Measurements from ENCODE around the gene THSD4.

THSD4 gene

DNA sequence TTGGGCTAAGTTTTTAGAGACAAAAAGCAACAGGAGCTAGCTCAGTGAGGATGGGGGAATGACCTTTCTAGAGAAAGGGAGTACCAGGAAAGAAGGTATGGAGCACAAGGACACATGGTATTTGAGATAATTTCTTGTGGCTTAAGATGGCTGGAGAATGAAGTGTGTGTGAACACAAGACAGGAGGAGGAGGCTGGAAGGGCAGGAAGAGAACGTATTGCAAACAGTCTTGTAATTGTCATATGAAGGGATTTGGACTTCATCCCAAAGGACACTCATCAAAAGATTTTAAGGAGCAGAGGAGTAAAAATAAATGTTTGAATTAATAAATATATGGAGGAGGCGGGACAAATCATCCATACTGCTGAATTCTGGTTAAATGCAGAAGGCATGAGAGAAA, 426.5 kb downstream of the THSD4 start:
- H3K27ac Mint-ChIP-seq: no peak overlapping the region
- no peak overlapping the region for H3K4me3 Mint-ChIP-seq
- ATAC-seq (replicated peaks): no peak

DNA sequence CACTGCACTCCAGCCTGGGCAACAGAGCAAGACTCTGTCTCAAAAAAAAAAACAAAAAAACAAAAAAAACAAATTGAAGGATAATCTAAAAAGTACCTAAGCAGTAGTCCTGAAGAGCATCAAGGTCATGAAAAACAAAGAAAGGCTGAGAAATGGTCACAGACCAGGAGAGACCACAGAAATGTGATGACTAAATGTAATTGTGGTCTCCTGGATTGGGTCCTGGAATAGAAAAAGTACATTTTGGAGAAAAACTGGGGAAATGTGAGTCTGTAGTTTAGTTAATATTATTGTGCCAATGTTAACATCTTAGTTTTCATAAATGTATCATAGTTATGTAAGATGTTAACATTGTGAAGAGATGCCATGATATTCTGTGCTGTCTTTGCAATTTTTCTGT, 427.6 kb downstream of the THSD4 start:
- no peak for DNase-seq
- H3K36me3 Mint-ChIP-seq: no peaks in the 10 kb centered on the region
- peaks cover 6 to 9% of the 10 kb centered on the region in 2 donors for H3K27me3 Mint-ChIP-seq
- peaks cover 0 to 3% of the 10 kb centered on the region in 2 donors for H3K9me3 Mint-ChIP-seq
- no peak overlapping the region for H3K4me3 Mint-ChIP-seq
- no peak overlapping the region for H3K27ac Mint-ChIP-seq
- no peak for ATAC-seq (replicated peaks)
- H3K4me1 Mint-ChIP-seq: no peaks in the 10 kb centered on the region

More for the DNA sequence above, 426.5 kb downstream of the THSD4 start:
- Mint-ChIP-seq H3K36me3 (no peaks in the 10 kb centered on the region), H3K27me3 (peaks cover 6 to 9% of the 10 kb centered on the region in 2 donors), H3K9me3 (peaks cover 0 to 3% of the 10 kb centered on the region in 2 donors), H3K4me1 (no peaks in the 10 kb centered on the region)
- no peak for DNase-seq

DNA sequence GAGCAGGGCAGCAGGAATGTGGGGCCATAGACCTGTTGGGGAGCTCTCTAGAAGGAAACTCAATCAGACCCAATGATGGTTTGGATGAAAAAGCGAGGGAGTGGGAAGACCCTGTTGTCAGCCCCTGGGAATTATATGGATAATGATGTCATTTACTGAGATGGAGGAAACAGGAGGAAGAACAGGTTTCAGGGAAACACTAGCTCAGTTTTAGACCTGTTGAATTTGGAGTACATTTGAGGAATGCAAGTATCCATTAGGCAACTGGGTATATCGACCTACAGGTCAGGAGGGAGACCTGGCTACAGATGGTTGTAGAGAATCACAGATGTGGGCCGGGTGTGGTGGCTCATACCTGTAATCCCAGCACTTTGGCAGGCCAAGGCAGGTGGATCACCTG, 428.1 kb downstream of the THSD4 start:
- no peak overlapping the region for H3K27ac Mint-ChIP-seq
- DNase-seq: no peak
- H3K36me3 Mint-ChIP-seq: no peaks in the 10 kb centered on the region
- H3K4me1 Mint-ChIP-seq: no peaks in the 10 kb centered on the region
- ATAC-seq (replicated peaks): no peak
- H3K27me3 Mint-ChIP-seq: peaks cover 6 to 9% of the 10 kb centered on the region in 2 donors
- peaks cover 0 to 3% of the 10 kb centered on the region in 2 donors for H3K9me3 Mint-ChIP-seq
- H3K4me3 Mint-ChIP-seq: no peak overlapping the region

DNA sequence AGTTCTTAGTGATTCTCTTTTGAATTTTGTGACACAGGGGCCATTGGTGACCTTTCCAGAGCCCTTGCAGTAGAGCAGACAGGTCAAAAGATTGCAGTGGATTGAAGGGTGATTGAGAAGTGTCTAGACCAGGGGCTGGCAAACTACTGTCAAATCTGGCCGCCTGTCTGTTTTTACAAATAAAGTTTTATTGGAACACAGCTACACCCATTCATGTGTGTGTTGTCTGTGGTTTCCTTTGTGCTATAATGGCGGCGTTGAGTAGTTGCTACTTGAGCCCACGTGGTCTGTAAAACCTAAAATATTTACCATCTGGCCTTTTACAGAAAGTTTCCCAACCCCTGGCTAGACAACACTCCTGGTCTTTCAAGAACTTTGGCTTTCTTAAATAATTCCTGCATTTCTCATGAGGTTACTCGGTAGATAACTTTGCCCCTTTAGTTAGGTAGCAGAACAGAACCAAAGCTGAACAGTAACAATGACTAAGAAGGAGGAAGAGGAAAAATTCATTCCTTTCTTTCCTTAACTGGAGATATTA, 430.0 kb downstream of the THSD4 start:
- peaks cover 4 to 16% of the 10 kb centered on the region in 2 donors for H3K27me3 Mint-ChIP-seq
- H3K4me3 Mint-ChIP-seq: no peak overlapping the region

DNA sequence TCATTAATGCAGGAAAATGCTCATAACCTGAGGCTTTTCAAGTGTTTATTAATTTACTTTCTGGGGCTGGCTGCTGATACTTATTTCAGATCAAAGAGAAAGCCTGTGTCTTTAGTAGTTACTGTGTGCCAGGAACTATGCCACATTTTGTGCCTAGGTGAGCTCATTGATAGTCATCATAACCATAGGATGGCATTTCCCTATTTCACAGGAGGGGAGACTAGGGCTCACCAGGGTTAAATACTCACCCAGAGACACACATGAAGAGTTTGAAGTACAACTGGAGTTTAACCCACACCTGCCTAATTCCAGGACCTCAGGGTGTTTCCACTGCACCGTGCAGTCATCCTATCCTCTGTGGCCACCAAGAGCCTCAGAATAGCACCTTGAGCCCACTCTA, 430.7 kb downstream of the THSD4 start:
- no peak for DNase-seq
- ATAC-seq (replicated peaks): no peak
- no peak overlapping the region for H3K27ac Mint-ChIP-seq
- peaks cover 0 to 3% of the 10 kb centered on the region in 2 donors for H3K9me3 Mint-ChIP-seq
- H3K4me3 Mint-ChIP-seq: no peak overlapping the region
- peaks cover 4 to 16% of the 10 kb centered on the region in 2 donors for H3K27me3 Mint-ChIP-seq
- H3K4me1 Mint-ChIP-seq: no peaks in the 10 kb centered on the region
- no peaks in the 10 kb centered on the region for H3K36me3 Mint-ChIP-seq

More for the DNA sequence above, 430.0 kb downstream of the THSD4 start:
- Mint-ChIP-seq H3K27ac (no peak overlapping the region), H3K9me3 (peaks cover 0 to 3% of the 10 kb centered on the region in 2 donors), H3K36me3 (no peaks in the 10 kb centered on the region), H3K4me1 (no peaks in the 10 kb centered on the region)
- DNase-seq (no peak), ATAC-seq (replicated peaks) (no peak)

DNA sequence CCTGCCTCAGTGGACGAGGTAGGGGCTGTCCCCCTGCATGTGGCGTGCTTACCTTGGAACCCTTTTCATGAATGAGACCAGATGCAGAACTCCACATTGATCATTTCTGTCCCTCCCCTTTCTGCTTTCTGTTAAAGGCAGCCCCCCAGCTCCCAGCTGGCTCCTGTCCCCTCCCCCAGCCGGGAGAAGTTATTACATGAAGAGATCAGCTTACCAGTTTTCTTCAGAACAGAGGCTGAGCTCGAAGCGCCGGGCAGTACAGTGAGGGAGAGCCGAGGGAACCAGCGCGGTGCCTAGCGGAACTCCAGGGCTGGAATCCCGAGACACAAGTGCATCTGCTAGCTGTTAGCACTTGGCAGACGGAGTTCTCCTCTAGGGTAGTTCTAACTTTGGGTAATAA, 431.7 kb downstream of the THSD4 start:
- H3K27ac Mint-ChIP-seq: no peak overlapping the region
- DNase-seq (no peak), ATAC-seq (replicated peaks) (no peak)
- H3K36me3 Mint-ChIP-seq: no peaks in the 10 kb centered on the region
- peaks cover 0 to 3% of the 10 kb centered on the region in 2 donors for H3K9me3 Mint-ChIP-seq
- peaks cover 0 to 10% of the 10 kb centered on the region in 2 donors for H3K27me3 Mint-ChIP-seq
- H3K4me1 Mint-ChIP-seq: no peaks in the 10 kb centered on the region
- no peak overlapping the region for H3K4me3 Mint-ChIP-seq

DNA sequence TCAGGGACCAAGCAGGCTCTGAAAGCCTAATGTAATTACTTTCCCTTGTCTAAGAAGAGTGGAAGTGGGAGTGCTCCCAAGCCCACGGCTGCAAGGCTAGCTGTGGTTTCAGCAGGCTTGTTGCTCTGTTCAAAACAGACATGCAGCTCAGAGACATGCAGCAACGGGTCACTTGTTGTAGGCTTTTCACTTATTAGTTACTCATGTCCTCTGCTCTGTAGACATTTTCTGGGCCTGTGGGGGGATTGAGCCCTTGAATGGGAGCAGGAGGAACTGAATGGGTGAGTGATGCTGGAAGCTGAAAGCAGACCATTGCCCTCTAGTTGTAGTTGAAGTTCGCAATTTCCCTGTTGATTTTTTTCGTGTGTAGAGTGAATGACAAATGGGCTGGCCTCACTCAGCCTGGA, 433.1 kb downstream of the THSD4 start:
- no peaks in the 10 kb centered on the region for H3K4me1 Mint-ChIP-seq
- ATAC-seq (replicated peaks) (no peak), DNase-seq (no peak)
- peaks cover 0 to 10% of the 10 kb centered on the region in 2 donors for H3K27me3 Mint-ChIP-seq
- no peak overlapping the region for H3K27ac Mint-ChIP-seq
- no peak overlapping the region for H3K4me3 Mint-ChIP-seq
- peaks cover 0 to 3% of the 10 kb centered on the region in 2 donors for H3K9me3 Mint-ChIP-seq
- H3K36me3 Mint-ChIP-seq: no peaks in the 10 kb centered on the region

DNA sequence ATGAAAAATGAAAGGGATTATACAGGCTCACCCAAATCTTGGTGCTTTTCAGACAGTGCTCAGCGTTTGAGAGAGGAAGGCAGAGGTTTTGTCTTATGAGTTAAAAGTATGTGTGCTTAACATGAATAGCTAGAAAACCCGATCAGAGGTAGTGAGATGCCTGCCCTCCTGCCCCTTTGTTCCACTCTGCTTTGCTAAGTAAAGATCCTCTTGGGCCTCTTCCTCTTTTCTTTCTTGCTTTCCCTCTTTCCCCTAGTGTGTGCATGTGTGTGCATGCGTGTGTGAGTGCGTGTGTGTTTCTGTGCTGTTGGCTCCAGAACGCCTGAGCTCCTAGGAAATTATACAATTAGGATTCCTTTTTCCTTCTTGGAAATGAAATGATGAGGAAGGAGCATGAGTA, 433.8 kb downstream of the THSD4 start:
- Mint-ChIP-seq H3K4me3 (no peak overlapping the region), H3K27ac (no peak overlapping the region), H3K27me3 (peaks cover 0 to 10% of the 10 kb centered on the region in 2 donors), H3K9me3 (peaks cover 0 to 3% of the 10 kb centered on the region in 2 donors), H3K36me3 (no peaks in the 10 kb centered on the region), H3K4me1 (no peaks in the 10 kb centered on the region)
- no peak for ATAC-seq (replicated peaks)
- DNase-seq: no peak

DNA sequence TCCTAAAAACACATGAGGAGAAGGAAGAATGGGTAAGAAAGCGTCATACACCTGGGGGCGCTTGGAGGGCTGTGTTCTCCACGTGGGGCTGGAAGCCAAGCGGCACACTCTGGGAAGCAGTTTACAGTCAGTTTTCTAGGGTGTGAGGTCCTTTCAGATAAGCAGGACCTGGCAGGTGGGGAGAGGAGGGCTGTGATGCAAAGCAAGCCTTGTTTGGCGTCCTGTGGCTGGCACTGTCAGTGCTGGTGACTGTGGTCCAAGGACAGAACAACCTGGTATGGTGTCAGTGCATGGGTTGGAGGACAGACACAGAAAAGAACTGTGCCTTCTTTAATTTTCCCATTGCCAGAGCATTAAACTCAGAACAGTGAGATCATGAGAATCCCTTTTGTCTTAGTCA, 434.4 kb downstream of the THSD4 start:
- DNase-seq: no peak
- Mint-ChIP-seq H3K4me3 (no peak overlapping the region), H3K36me3 (no peaks in the 10 kb centered on the region), H3K27me3 (peaks cover 0 to 10% of the 10 kb centered on the region in 2 donors), H3K9me3 (peaks cover 0 to 2% of the 10 kb centered on the region in 2 donors), H3K4me1 (no peaks in the 10 kb centered on the region), H3K27ac (no peak overlapping the region)
- ATAC-seq (replicated peaks): no peak

DNA sequence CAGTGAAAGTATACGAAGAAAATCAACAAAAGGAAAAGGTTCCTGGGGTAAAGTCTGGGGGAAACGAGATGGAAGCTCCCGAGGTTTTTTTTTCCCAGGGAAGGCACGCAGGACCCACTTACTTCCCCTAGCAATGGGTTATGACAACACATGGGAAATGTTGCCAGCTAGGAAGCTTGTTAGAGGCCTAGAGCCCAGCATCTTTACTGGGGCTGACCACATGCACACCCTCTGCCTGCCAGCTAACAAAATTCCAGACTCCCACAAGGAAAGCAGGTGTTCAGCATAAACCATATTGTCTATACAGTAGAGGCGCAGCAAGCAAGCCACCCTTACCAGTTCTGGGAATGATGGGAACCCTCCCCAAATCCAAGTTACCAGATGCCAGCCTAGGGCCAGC, 436.3 kb downstream of the THSD4 start:
- DNase-seq (no peak), ATAC-seq (replicated peaks) (no peak)
- Mint-ChIP-seq H3K27me3 (peaks cover 0 to 10% of the 10 kb centered on the region in 2 donors), H3K4me3 (no peak overlapping the region), H3K27ac (no peak overlapping the region), H3K36me3 (no peaks in the 10 kb centered on the region), H3K4me1 (no peaks in the 10 kb centered on the region), H3K9me3 (no peaks in the 10 kb centered on the region)

DNA sequence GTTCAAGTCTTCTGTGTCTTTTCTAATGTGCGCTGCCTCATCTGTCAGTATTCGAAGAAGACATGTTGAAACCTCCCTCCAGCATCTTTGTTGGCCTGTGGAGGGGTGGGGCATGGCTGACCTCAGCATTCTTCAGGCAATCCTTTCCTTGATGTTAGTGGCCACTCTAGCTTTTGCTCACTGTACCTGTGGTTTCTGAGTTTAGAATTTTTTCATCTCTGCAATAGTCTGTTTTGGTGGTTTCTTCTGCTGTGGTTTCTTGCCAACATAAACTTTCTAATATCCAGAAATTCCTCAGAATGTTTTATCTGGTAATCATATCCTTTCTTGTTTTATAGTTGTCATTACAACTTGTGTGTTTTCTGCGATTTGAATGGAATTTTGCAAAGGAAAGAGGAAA, 443.8 kb downstream of the THSD4 start:
- no peaks in the 10 kb centered on the region for H3K36me3 Mint-ChIP-seq
- H3K4me1 Mint-ChIP-seq: no peaks in the 10 kb centered on the region
- ATAC-seq (replicated peaks): no peak
- H3K9me3 Mint-ChIP-seq: no peaks in the 10 kb centered on the region
- H3K27ac Mint-ChIP-seq: no peak overlapping the region
- H3K4me3 Mint-ChIP-seq: no peak overlapping the region
- DNase-seq: no peak
- peaks cover under 1 to 11% of the 10 kb centered on the region in 2 donors for H3K27me3 Mint-ChIP-seq

DNA sequence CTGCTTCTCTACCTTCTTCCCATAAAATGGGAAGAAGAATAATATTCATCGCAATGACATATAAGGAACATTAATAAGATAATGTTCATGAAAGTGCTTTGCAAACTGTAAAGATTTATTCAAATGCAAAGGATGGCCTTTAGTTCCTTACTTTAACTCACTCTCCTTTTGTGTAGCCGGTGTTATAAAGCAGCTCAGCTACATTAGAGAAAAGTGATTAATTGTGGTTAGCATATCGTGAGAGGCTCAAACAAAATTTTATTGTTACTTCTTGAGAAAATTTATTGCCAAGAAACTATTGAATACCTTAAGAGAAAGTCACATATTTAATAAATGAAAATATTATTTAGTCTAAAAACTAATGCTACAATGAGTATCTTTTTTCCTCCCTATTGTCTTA, 444.3 kb downstream of the THSD4 start:
- H3K27me3 Mint-ChIP-seq: peaks cover 3 to 11% of the 10 kb centered on the region in 2 donors
- no peaks in the 10 kb centered on the region for H3K9me3 Mint-ChIP-seq
- no peak overlapping the region for H3K27ac Mint-ChIP-seq
- H3K36me3 Mint-ChIP-seq: no peaks in the 10 kb centered on the region
- H3K4me3 Mint-ChIP-seq: no peak overlapping the region
- DNase-seq (no peak), ATAC-seq (replicated peaks) (no peak)
- H3K4me1 Mint-ChIP-seq: no peaks in the 10 kb centered on the region

DNA sequence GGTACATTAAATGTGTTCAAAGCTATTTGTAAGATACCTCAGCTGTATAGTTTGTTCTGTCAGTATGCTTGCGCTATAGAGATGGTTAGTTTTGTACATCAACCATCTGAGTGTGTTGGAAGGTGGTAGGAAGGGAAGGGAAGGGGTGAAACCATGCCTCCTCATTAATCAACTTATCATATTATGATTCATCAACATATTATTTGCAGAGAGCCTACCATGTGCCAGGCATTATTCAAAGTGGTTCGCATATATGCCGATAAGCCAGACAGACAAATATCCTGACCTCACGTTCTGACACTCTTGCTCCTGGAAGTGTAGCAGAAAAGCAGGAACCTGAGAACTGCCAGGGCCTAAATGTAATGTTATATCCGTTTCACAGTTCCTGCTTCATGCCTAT, 447.0 kb downstream of the THSD4 start:
- Mint-ChIP-seq H3K36me3 (no peaks in the 10 kb centered on the region), H3K27ac (no peak overlapping the region), H3K4me3 (no peak overlapping the region), H3K27me3 (peaks cover 3 to 11% of the 10 kb centered on the region in 2 donors), H3K4me1 (no peaks in the 10 kb centered on the region), H3K9me3 (no peaks in the 10 kb centered on the region)
- DNase-seq (no peak), ATAC-seq (replicated peaks) (no peak)

DNA sequence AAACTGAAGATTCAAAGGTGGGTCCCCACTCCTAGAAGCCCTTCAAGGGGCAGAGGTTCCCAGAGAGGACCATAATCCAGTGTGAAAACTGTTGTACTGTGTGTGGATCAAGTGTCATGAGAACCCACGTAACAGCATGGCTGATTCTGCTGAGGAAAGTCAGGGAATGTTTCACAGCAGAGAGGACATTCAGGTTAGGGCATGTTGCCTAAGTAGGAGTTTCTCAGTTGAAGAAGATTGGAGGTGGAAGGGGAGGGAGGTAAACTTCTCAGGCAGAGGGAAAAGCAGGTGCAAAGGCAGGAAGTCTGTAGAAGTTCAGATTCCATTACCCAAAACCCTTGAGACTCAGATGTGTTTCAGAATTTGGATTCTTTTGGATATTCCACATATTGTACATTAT, 448.9 kb downstream of the THSD4 start:
- DNase-seq (no peak), ATAC-seq (replicated peaks) (no peak)
- Mint-ChIP-seq H3K36me3 (no peaks in the 10 kb centered on the region), H3K4me3 (no peak overlapping the region), H3K27ac (no peak overlapping the region), H3K27me3 (peaks cover 5 to 10% of the 10 kb centered on the region in 2 donors), H3K9me3 (peaks cover 0 to 1% of the 10 kb centered on the region in 2 donors), H3K4me1 (no peaks in the 10 kb centered on the region)

DNA sequence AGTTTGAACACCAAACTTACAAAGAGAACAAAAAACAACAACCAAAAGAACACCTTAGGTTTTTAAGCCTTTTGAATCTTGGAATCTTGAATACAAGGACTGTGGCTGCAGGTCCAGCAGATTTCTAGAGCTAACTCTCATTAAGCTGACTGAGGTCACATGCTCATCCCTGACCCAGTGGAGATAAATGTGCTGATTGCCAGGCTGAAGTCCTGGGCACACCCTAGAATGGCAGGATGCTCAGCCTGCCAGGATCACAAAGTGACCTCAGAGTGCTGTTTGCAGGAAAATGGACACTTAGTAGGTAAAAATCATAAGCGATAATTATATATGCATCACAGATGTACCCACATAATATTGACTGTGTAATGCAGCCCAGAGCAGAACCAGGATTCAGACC, 449.7 kb downstream of the THSD4 start:
- H3K36me3 Mint-ChIP-seq: no peaks in the 10 kb centered on the region
- ATAC-seq (replicated peaks) (no peak), DNase-seq (no peak)
- H3K9me3 Mint-ChIP-seq: peaks cover 0 to 4% of the 10 kb centered on the region in 2 donors
- no peak overlapping the region for H3K27ac Mint-ChIP-seq
- H3K4me1 Mint-ChIP-seq: no peaks in the 10 kb centered on the region
- H3K27me3 Mint-ChIP-seq: peaks cover 0 to 13% of the 10 kb centered on the region in 2 donors
- no peak overlapping the region for H3K4me3 Mint-ChIP-seq
